GM12801 (cell line): ENCODE measurements around the gene RIMBP2.

Experiments
- TF ChIP-seq, protein P1 (sequence below): IDR thresholded peaks from one replicate; pipeline ENCODE4 v1.5.1; 2011; ENCODE audit warnings: control low read depth; ENCODE audit not compliant: insufficient read length; ENCODE audit errors: extremely low read depth

RIMBP2 gene

DNA sequence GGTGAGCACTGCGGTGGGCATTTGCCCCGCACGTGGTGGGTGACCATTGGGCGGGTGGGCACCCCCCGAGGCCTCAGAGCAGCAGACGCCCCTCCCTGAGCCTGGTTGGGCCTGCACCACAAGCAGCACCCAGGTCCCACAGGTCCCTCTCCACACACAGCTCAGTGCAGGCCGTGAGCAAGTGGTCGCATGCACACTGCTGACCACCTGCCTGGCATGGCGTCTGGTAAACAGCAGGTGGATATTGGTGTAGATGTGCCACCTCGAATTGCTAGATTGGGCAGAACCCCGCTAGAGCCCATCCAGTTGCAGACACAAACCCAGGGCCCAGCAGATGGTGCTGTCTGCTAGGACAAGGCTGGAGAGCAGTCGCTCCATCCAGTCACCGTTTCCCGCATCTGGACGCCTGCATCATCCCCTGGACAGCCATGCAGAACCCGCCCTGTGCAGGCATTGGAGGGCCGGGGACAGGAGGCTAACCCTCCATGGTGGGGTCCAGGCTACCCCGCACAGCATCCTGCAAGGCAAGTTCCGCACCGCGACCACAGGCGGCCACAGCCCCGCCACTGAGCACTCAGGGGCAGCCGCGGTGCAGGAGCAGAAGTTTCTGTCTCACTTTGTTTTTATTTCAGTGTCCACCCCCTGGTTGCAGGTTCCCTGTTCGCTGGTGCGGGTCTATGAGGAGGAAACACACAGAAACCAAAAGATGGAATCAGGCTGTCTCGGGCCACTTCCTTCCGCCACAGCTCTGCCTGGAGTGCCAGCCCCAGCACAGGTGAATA is 45.6 kb upstream of the RIMBP2 start:
- TF ChIP-seq, protein P1, sequence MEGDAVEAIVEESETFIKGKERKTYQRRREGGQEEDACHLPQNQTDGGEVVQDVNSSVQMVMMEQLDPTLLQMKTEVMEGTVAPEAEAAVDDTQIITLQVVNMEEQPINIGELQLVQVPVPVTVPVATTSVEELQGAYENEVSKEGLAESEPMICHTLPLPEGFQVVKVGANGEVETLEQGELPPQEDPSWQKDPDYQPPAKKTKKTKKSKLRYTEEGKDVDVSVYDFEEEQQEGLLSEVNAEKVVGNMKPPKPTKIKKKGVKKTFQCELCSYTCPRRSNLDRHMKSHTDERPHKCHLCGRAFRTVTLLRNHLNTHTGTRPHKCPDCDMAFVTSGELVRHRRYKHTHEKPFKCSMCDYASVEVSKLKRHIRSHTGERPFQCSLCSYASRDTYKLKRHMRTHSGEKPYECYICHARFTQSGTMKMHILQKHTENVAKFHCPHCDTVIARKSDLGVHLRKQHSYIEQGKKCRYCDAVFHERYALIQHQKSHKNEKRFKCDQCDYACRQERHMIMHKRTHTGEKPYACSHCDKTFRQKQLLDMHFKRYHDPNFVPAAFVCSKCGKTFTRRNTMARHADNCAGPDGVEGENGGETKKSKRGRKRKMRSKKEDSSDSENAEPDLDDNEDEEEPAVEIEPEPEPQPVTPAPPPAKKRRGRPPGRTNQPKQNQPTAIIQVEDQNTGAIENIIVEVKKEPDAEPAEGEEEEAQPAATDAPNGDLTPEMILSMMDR, result no peak

- TF ChIP-seq, protein P1, result no peak
These were observed 38.3 kb upstream of the RIMBP2 start for GRCh38 chr12:130754234-130754901.

DNA sequence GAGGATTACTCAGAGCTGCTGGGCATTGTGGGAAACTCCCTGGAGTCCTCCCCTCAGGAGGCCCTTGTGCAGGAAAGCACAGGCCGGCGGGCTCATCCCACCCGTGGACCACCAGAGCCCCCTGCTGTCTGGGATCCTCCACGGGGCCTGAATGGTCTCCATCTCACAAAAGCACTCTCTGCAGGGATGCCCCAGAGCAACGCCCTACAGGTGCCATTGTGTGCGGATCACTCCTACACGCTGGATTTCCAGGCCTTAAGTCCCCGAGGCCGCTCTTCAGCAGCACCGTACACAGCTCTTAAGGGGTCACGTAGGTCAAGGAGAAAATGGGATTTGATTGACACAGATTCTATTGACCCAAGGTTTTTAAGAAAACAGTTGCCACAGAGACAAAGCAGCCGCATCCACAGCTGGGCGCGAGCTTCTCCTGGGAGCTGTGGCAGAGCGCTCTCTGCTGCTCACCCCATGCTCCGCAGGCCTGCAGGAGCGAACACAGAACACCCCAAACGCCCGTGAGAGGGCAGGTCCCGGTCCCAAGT is 36.7 kb upstream of the RIMBP2 start:
- TF ChIP-seq, protein P1, result no peak

DNA sequence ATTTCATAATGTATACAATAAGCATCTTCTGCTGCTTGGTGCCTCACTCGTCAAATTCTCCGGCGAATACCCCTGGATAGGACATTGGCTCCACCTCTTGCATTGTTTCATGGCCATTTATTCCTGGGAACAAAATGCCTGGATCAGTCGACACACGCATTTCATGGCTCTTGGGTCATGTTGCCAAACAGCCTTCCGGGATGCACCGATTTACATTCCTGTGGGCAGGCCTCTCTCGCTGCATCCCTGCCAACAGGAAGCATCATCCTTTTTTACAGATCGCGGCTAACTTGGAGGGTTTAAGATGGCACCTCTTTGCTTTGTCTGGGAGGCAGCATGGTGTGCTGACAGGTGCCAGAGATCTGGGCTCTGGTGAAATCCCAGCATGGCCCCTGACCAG is 32.7 kb upstream of the RIMBP2 start:
- TF ChIP-seq, protein P1, result no peak

DNA sequence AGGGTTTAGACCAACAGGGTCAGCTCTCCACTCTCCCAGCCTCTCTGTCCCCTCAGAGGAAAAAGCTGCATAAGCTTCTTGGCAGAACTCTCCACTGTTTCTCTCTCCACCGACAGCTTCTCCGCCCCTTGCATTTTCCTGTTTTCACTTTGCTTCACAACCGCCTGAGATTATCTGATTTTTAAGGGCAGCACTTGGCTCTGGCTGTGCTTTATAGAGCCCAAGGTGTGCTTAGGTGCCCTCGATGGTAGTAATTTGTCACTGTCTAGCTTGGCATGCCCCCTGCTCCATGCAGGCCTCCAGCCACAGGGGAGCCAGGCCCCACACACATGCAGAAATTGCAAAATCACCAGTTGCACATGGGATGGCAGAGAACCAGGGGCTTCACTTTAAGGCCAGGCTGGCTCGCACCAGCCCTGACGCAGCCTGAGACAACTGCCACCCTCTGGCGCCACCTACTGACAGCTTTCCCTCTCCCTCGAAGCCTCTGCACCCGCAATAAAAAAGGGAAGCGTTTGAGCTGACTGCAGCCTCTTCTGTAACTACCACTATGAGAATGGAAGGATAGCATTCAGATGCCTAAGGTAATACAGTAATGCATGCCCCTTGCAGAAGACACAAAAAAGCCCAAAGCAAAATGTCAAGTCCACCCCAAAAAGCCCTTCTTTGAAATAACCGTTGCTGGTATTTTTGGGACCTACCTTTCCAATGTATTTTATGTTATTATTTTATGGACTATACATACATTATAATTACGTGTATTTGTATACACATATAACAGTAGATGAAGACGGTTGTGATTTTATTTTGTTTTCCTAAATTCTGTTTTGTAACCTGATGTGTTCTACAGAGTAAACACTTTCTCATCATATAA is 32.0 kb upstream of the RIMBP2 start:
- TF ChIP-seq, protein P1, result no peak

GRCh38 chr12:130746546-130746945 is 30.4 kb upstream of the RIMBP2 start:
- TF ChIP-seq, protein P1, result no peak

- TF ChIP-seq, protein P1, result no peak
These were observed 29.8 kb upstream of the RIMBP2 start for GRCh38 chr12:130745921-130746320.
